GM10266 (cell line): ENCODE measurements around the gene TEX2.
A peak's percentile ranks its signal among the peaks of the same experiment; 100 is the strongest.

Experiments used
- DNase-seq: peaks from one replicate; pipeline ENCODE4 v3.0.0; 2012; ENCODE audit errors: extremely low spot score
- TF ChIP-seq, protein P1 (sequence below): IDR thresholded peaks from 2 replicates; pipeline ENCODE4 v1.5.1; 2012; ENCODE audit warnings: mild to moderate bottlenecking, low read depth; ENCODE audit not compliant: control insufficient read depth, insufficient read depth; ENCODE audit errors: missing control alignments

Gene TEX2

GRCh38 chr17:64269687-64270649 is 6.9 kb upstream of the TEX2 start:
- no peak for DNase-seq
- TF ChIP-seq, protein P1, sequence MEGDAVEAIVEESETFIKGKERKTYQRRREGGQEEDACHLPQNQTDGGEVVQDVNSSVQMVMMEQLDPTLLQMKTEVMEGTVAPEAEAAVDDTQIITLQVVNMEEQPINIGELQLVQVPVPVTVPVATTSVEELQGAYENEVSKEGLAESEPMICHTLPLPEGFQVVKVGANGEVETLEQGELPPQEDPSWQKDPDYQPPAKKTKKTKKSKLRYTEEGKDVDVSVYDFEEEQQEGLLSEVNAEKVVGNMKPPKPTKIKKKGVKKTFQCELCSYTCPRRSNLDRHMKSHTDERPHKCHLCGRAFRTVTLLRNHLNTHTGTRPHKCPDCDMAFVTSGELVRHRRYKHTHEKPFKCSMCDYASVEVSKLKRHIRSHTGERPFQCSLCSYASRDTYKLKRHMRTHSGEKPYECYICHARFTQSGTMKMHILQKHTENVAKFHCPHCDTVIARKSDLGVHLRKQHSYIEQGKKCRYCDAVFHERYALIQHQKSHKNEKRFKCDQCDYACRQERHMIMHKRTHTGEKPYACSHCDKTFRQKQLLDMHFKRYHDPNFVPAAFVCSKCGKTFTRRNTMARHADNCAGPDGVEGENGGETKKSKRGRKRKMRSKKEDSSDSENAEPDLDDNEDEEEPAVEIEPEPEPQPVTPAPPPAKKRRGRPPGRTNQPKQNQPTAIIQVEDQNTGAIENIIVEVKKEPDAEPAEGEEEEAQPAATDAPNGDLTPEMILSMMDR = no peak

- no peak for DNase-seq
These were observed 1.8 kb upstream of the TEX2 start for GRCh38 chr17:64264891-64265290.

DNA sequence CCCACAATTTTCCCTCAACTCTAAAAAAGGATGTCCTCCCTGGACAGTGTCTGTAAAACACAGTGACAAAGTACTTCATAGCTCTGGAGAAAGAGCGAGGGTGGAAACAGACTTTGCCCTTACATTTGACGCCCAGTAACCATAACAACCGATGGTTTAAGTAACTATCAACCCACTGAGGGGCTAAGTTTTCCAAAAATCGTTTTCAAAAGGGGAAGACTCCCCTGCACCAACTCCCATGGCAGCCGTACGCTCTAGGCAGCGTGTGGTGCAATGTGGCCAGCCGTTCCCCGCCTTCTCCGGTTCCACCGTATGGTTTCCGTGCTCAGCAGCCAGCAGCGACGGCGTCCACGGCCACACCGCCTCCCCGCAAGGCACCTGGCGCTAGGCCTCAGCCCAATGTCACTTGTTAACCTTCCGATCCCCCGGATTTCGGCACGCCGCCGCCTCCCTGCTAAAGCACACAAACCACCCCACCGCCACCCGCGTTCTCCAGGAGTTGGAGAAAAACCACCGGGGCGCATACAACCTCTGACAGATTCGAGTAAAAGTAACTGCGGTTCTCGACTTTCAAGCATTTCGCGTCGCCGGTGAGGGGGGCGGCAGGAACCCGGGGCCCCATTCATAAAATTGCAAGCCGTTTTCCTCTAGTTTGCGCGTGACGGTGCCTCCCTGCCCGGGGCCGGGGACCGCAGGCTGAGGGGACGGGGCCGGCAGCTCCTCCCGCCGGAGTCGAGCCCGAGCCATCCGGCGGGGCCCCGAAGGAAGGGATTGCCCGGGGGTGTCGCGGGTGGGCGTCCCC is 661 bp downstream of the TEX2 start:
- peak; percentile 57 for DNase-seq
- TF ChIP-seq, protein P1 = no peak

More at GRCh38 chr17:64264891-64265290, 1.8 kb upstream of the TEX2 start:
- TF ChIP-seq, protein P1 = no peak

DNA sequence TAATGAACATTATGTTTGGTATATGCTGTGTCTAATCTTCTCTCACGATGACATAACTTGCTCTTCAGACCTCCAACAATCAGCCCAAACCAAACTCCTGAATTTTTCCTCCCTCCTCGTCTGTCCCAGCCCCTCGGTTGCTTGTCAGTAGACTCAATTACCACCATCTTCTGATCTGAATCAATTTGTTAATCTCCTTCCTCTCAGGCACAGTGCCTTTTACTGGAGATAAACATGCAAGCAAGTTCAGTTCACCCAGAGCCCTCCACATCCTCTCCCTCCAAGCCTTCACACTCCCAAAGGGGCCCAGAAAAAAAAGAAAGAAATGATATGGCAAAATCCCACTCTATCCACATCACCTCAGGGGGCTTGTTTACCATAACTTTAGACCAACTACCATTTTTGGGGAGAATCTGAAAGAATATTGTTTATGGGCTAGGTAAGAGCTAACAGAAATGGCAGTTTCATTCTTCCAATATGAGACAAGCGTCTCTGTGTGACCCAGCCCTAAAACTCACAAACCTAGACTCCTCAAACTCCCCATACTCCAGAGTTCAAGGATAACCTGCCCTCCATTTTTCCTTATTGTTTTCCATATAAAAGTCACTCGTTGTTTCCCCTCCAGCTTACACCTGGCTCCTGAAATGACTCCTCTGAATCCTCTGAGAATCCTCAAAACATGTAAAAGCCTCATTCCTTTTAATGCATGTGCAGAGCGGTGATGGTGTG is 1.5 kb downstream of the TEX2 start:
- TF ChIP-seq, protein P1 = no peak
- DNase-seq = no peak

- no peak for DNase-seq
- TF ChIP-seq, protein P1 = no peak
These were observed 2.2 kb downstream of the TEX2 start for GRCh38 chr17:64260886-64261285.

DNA sequence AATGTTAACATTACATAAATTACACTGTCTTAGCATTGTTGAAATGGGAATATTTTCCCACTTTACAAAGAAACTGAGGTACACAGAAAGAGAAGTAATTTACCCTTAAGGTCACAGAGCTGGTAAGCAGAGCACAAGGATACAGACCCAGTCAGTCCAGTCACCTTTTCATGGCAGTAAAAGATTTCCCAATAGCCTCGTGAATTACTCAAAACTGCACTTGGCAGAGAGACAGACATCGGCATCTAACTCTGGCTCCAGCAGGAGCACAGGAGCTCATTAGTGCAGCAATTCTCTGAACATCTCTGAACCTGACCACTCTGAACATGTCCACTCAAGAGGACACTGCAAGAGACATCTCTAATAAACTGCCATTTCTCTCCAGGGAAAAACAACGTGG is 3.1 kb downstream of the TEX2 start:
- TF ChIP-seq, protein P1 = no peak
- DNase-seq = no peak
